ENCODE data around the gene PLEK.

DNA sequence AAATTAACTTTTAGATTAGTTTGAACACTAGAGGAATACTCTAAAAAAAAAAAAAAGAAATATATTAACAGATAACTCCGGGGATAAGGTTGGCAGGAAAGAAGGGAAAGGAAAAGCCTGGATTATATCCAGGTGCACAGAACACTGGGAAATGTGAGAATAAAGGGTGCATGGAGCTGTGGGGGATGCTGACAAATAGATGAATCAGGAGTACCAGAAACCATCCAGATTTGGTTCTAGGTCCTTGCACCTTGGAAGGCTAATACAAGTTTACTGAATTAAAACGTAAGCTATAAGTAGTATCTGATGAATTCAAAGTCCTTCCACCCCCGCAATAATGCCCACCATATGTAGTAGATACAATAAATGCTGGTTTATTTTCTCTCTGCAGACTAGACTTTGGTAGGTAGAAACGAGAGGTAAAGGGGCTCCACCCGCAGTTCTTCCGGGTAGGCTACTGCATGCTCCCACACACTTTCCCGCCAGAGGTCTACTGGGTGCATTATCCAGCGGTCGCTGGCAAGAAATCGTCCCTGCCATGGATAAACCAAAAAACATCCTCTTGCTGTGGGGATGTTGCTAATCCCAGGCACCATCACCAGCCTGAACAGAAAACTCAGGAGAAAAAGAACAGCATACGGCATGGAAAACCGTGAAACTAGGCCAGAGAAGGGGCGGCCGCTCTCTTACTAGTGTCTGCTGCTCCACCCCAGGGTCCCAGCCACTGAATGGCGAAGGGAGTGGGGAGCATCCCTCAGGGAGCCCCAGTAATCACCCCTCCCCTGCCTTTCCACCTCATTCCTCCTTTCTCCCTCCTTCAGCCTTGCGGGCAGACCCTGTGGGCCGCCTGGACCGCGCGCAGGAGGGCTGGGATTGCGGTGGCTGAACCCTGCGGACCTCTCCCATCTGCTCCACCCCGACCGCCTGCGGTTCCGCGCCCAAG, 46.8 kb upstream of the PLEK start:
- TF ChIP-seq, protein P1, sequence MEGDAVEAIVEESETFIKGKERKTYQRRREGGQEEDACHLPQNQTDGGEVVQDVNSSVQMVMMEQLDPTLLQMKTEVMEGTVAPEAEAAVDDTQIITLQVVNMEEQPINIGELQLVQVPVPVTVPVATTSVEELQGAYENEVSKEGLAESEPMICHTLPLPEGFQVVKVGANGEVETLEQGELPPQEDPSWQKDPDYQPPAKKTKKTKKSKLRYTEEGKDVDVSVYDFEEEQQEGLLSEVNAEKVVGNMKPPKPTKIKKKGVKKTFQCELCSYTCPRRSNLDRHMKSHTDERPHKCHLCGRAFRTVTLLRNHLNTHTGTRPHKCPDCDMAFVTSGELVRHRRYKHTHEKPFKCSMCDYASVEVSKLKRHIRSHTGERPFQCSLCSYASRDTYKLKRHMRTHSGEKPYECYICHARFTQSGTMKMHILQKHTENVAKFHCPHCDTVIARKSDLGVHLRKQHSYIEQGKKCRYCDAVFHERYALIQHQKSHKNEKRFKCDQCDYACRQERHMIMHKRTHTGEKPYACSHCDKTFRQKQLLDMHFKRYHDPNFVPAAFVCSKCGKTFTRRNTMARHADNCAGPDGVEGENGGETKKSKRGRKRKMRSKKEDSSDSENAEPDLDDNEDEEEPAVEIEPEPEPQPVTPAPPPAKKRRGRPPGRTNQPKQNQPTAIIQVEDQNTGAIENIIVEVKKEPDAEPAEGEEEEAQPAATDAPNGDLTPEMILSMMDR (IDR thresholded peaks at IDR 0.05; ENCODE audit: insufficient read depth, low read depth, low read length) = no peak
- no peak for TF ChIP-seq EZH2 (IDR thresholded peaks at IDR 0.05; ENCODE audit: insufficient read depth, low read length)
